Uterus (tissue), 2 donors: ENCODE data around the gene NRF1.

Experiments
- CTCF ChIP-seq, 4 experiments: fragments of 200-600 bp in 2 of 4; fragments of 450-650 bp in 2 of 4; sonication (generic) in 2 of 4; IDR thresholded peaks; one replicate each; pipeline ENCODE4 v1.5.1; 2016 to 2019; ENCODE audit warnings: antibody characterized with exemption in 4 of 4, mild to moderate bottlenecking in 2 of 4, moderate library complexity in 1 of 4
- POLR2A ChIP-seq, 2 donors: fragments of 450-650 bp; IDR thresholded peaks; one replicate each; pipeline ENCODE4 v1.6.1; 2016; ENCODE audit warnings: antibody characterized with exemption in 2 of 2, mild to moderate bottlenecking in 1 of 2, moderate library complexity in 1 of 2

- no peak for TF ChIP-seq CTCF (IDR thresholded peaks at IDR 0.05)
- TF ChIP-seq POLR2A (IDR thresholded peaks at IDR 0.05) = no peak
Observed at GRCh38 chr7:129613016-129613337, 1.5 kb downstream of the NRF1 start.
